Stimulated activated naive CD8-positive, alpha-beta T cell treated with anti-CD3 and anti-CD28 coated beads, Interleukin-15, Interleukin-2, amounts not matched to agents 100 ng/mL and 50 ng/mL, for 24 hours (primary cell): ENCODE data around the gene RNF222.
"Not testable (repeated sequence)": the region's sequence is repeated elsewhere in the genome, so short reads cannot be mapped to it uniquely, and the experiment has no call there.

Experiments used
- H3K27ac Mint-ChIP-seq: one replicate; pipeline ENCODE4 v1.8.0; 2021; ENCODE audit warnings: mild to moderate bottlenecking, mixed read lengths
- H3K27me3 Mint-ChIP-seq: one replicate; pipeline ENCODE4 v1.8.0; 2021; ENCODE audit warnings: mixed read lengths
- H3K36me3 Mint-ChIP-seq: one replicate; pipeline ENCODE4 v1.8.0; 2021; ENCODE audit warnings: low read depth, mixed read lengths
- H3K4me1 Mint-ChIP-seq: one replicate; pipeline ENCODE4 v1.8.0; 2021; ENCODE audit warnings: low read depth, mixed read lengths
- H3K4me3 Mint-ChIP-seq: one replicate; pipeline ENCODE4 v1.8.0; 2021; ENCODE audit warnings: mild to moderate bottlenecking, mixed read lengths
- H3K9me3 Mint-ChIP-seq: one replicate; pipeline ENCODE4 v1.8.0; 2021; ENCODE audit warnings: mixed read lengths

Gene RNF222

GRCh38 chr17:8354236-8354635 lies 43.4 kb downstream of the RNF222 start:
- Mint-ChIP-seq H3K4me3 (no peak overlapping the region), H3K27me3 (peaks cover 3% of the 10 kb centered on the region), H3K27ac (no peak overlapping the region), H3K9me3 (no peaks in the 10 kb centered on the region), H3K4me1 (no peaks in the 10 kb centered on the region), H3K36me3 (no peaks in the 10 kb centered on the region)

GRCh38 chr17:8353736-8354135 lies 43.9 kb downstream of the RNF222 start:
- no peak overlapping the region for H3K27ac Mint-ChIP-seq
- no peak overlapping the region for H3K4me3 Mint-ChIP-seq
- no peaks in the 10 kb centered on the region for H3K9me3 Mint-ChIP-seq
- H3K27me3 Mint-ChIP-seq: peaks cover 3% of the 10 kb centered on the region
- H3K36me3 Mint-ChIP-seq: no peaks in the 10 kb centered on the region
- H3K4me1 Mint-ChIP-seq: no peaks in the 10 kb centered on the region

GRCh38 chr17:8350339-8350738 lies 47.3 kb downstream of the RNF222 start:
- Mint-ChIP-seq H3K9me3 (no peaks in the 10 kb centered on the region), H3K4me1 (no peaks in the 10 kb centered on the region), H3K36me3 (no peaks in the 10 kb centered on the region), H3K4me3 (no peak overlapping the region), H3K27ac (no peak overlapping the region), H3K27me3 (peaks cover 13% of the 10 kb centered on the region)

- not testable (repeated sequence) for H3K4me3 Mint-ChIP-seq, H3K9me3 Mint-ChIP-seq, H3K4me1 Mint-ChIP-seq, H3K27ac Mint-ChIP-seq, H3K36me3 Mint-ChIP-seq
- peaks cover 17% of the 10 kb centered on the region for H3K27me3 Mint-ChIP-seq
These were observed 50.6 kb downstream of the RNF222 start for GRCh38 chr17:8347001-8347400.

GRCh38 chr17:8345951-8346665 lies 51.5 kb downstream of the RNF222 start:
- H3K4me1 Mint-ChIP-seq: no peaks in the 10 kb centered on the region
- no peak overlapping the region for H3K27ac Mint-ChIP-seq
- H3K4me3 Mint-ChIP-seq: no peak overlapping the region
- H3K9me3 Mint-ChIP-seq: no peaks in the 10 kb centered on the region
- H3K27me3 Mint-ChIP-seq: peaks cover 17% of the 10 kb centered on the region
- no peaks in the 10 kb centered on the region for H3K36me3 Mint-ChIP-seq

- no peak overlapping the region for H3K4me3 Mint-ChIP-seq
- no peaks in the 10 kb centered on the region for H3K4me1 Mint-ChIP-seq
- no peaks in the 10 kb centered on the region for H3K36me3 Mint-ChIP-seq
- H3K27me3 Mint-ChIP-seq: peaks cover 17% of the 10 kb centered on the region
- no peak overlapping the region for H3K27ac Mint-ChIP-seq
- no peaks in the 10 kb centered on the region for H3K9me3 Mint-ChIP-seq
These were observed 52.5 kb downstream of the RNF222 start for GRCh38 chr17:8345052-8345690.

- Mint-ChIP-seq H3K27me3 (peaks cover 8% of the 10 kb centered on the region), H3K9me3 (no peaks in the 10 kb centered on the region), H3K4me3 (no peak overlapping the region), H3K27ac (no peak overlapping the region), H3K4me1 (peaks cover 16% of the 10 kb centered on the region), H3K36me3 (no peaks in the 10 kb centered on the region)
These were observed 56.2 kb downstream of the RNF222 start for GRCh38 chr17:8341456-8341855.
